Lower lobe of right lung (tissue), 2 donors: ENCODE results near the gene MYO10. TPM values are rescaled to one million over a fixed set of nuclear protein-coding genes. Genes with fewer than 3 reads are reported as not detected.

Source experiments
- ATAC-seq, 2 donors: fragments of 200-7000 bp; cut with Tn5 transposase; one replicate each; pipeline ENCODE4 v1.9.1; 2020 to 2022; ENCODE audit warnings: mild to moderate bottlenecking in 2 of 2, moderate library complexity in 2 of 2
- DNase-seq: peaks from one replicate; pipeline ENCODE4 v3.0.0-alpha.2; 2020
- H3K27ac ChIP-seq: fragments of 200-600 bp; one replicate; pipeline ENCODE4 v1.8.0; 2022
- H3K27me3 ChIP-seq: fragments of 200-600 bp; one replicate; pipeline ENCODE4 v1.8.0; 2022; ENCODE audit warnings: low read depth
- H3K36me3 ChIP-seq: fragments of 200-600 bp; one replicate; pipeline ENCODE4 v1.8.0; 2022; ENCODE audit warnings: mild to moderate bottlenecking
- H3K4me1 ChIP-seq: fragments of 200-600 bp; one replicate; pipeline ENCODE4 v1.8.0; 2022
- H3K4me3 ChIP-seq: fragments of 200-600 bp; one replicate; pipeline ENCODE4 v1.8.0; 2022; ENCODE audit warnings: mild to moderate bottlenecking
- H3K9me3 ChIP-seq: fragments of 200-600 bp; one replicate; pipeline ENCODE4 v1.8.0; 2022
- CTCF ChIP-seq: fragments of 200-600 bp; IDR thresholded peaks from one replicate; pipeline ENCODE4 v1.8.0; 2022; ENCODE audit warnings: antibody characterized with exemption, mild to moderate bottlenecking
- intact Hi-C: fragments of 100-400 bp; cut with DNase I; formaldehyde crosslinking; loops from one replicate; pipeline ENCODE4 v1.11.0; 2022
- total RNA-seq: library from RNA; stranded (reverse); fragmentation: NEBNext Ultra II Directional; extraction: Animal tissue kit (Norgen Biotek cat#: 25700); gene quantifications from one replicate; pipeline ENCODE4 v1.2.1, GENCODE V29; 2021
- donor health status: DM: no; HTN: yes; CAD: no; lungs with severe emphysema.

The MYO10 gene
- total RNA-seq, 1 donor from 2014 or later, result 51.5 TPM

GRCh38 chr5:16920109-16920816, 15.8 kb downstream of the MYO10 start:
- H3K27me3 ChIP-seq, result no peaks in the 10 kb centered on the region
- intact Hi-C loops, result no loop called here
- DNase-seq (no peak), ATAC-seq (peak in 1 of 2 donors; percentile 41)
- no peak overlapping the region for H3K27ac ChIP-seq
- no peaks in the 10 kb centered on the region for H3K36me3 ChIP-seq
- H3K4me1 ChIP-seq, result peaks cover 4% of the 10 kb centered on the region
- no peak overlapping the region for H3K4me3 ChIP-seq
- no peaks in the 10 kb centered on the region for H3K9me3 ChIP-seq
- no peak for TF ChIP-seq CTCF

GRCh38 chr5:16918891-16919671, 17.0 kb downstream of the MYO10 start:
- Histone ChIP-seq H3K36me3 (no peaks in the 10 kb centered on the region), H3K9me3 (no peaks in the 10 kb centered on the region), H3K4me1 (peaks cover 11% of the 10 kb centered on the region), H3K27me3 (no peaks in the 10 kb centered on the region), H3K4me3 (no peak overlapping the region), H3K27ac (no peak overlapping the region)
- no peak for TF ChIP-seq CTCF
- peak; percentile 35 to 47 for ATAC-seq
- intact Hi-C loops, result no loop called here
- DNase-seq, result no peak

DNA sequence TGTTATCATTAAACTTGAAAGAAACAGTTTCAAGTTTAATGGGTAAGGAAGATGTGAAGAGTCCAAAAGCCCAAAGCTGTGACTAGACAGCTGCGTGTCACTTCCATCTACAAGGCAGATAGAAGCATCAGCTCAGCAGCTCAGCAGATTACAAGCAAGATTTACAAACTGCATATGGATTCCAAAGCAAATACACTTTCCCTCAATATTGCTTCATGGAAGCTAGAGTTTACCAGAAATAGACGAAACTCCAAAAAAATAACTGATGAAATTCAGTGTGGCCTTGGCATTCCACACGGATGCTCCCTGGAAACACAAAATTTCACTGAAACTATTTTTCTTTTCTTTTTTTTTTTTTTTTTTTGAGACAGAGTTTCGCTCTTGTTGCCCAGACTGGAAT, 17.9 kb downstream of the MYO10 start:
- TF ChIP-seq CTCF, result no peak
- intact Hi-C loops, result no loop called here
- H3K36me3 ChIP-seq, result no peaks in the 10 kb centered on the region
- DNase-seq, result no peak
- H3K9me3 ChIP-seq, result no peaks in the 10 kb centered on the region
- H3K27me3 ChIP-seq, result no peaks in the 10 kb centered on the region
- no peak overlapping the region for H3K4me3 ChIP-seq
- peaks cover 20% of the 10 kb centered on the region for H3K4me1 ChIP-seq
- ATAC-seq, result no peak
- H3K27ac ChIP-seq, result no peak overlapping the region

DNA sequence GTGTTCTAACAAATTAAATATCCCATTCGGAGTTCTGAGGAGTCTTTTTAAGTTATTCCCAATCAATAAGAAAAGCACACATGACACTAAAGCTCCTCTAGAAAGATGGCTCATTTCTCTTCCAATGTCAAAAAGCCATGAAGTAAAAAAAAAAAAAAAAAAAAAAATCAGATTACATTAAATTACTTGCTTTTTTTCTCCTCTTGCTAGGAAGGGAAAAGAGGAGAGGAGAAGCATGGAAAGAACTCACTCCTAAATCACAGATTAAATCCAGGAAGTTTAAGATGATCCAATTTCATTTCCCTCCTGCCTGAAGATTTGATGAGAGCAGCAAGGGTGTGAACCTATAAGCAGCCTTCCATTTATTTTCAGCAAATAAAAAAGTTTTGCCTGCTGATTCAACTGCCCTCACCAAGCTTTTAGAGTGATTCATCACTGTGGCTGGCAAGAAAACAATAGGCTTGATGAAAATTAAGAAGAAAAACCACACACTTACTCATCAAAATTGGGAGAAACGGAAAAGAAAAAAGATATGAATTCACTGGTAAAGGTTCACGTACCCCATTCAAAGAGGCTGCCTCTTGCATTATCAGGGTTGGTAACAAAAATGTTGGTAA, 19.7 kb downstream of the MYO10 start:
- intact Hi-C loops, result no loop called here
- DNase-seq, result no peak
- Histone ChIP-seq H3K9me3 (no peaks in the 10 kb centered on the region), H3K27me3 (no peaks in the 10 kb centered on the region), H3K4me1 (peaks cover 24% of the 10 kb centered on the region), H3K36me3 (no peaks in the 10 kb centered on the region), H3K4me3 (no peak overlapping the region), H3K27ac (no peak overlapping the region)
- ATAC-seq, result no peak
- no peak for TF ChIP-seq CTCF

DNA sequence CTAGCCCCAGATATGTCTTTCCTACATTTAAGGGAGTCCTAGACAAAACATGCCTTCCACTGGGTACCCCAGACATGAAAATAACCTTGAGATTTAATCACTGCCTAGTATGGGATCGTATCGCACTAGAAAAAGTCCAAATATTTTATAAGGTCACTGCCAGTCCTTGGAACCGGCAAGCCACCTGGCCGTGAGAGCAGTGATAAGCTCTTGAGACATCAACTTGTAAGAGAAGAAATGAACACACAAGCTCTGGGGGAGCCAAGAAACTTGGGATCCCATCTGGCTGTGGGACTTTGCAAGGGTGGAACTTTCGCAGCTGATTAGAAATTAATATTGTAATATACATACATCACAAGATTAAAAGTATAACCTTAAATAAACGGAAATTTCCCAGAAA, 21.5 kb downstream of the MYO10 start:
- no peak for TF ChIP-seq CTCF
- Histone ChIP-seq H3K27me3 (no peaks in the 10 kb centered on the region), H3K4me3 (no peak overlapping the region), H3K36me3 (no peaks in the 10 kb centered on the region), H3K4me1 (peaks cover 24% of the 10 kb centered on the region), H3K27ac (no peak overlapping the region), H3K9me3 (no peaks in the 10 kb centered on the region)
- intact Hi-C loops, result no loop called here
- no peak for ATAC-seq
- no peak for DNase-seq
